Astrocyte (in vitro differentiated cells and primary cell): ENCODE measurements around the gene ANO3.

ENCODE experiments used
- CTCF ChIP-seq: IDR thresholded peaks from 2 replicates; pipeline ENCODE4 v1.5.1; 2011; ENCODE audit warnings: low read depth, mild to moderate bottlenecking, inconsistent platforms, low read length, moderate library complexity; ENCODE audit not compliant: insufficient read depth
- EZH2 ChIP-seq: IDR thresholded peaks from 2 replicates; pipeline ENCODE4 v1.6.1; 2012; ENCODE audit warnings: mild to moderate bottlenecking, low read length, inconsistent platforms; ENCODE audit not compliant: insufficient read depth

- TF ChIP-seq CTCF (peak; percentile 26), EZH2 (no peak)
These were observed 191.1 kb downstream of the ANO3 start for GRCh38 chr11:26522912-26523610.
